HG03460 (cell line): ENCODE data around the gene ALK.

Experiments
- ATAC-seq: cut with Tn5 transposase; IDR thresholded peaks from one replicate; pipeline ENCODE4 v1.9.1; 2021; ENCODE audit not compliant: unreplicated experiment

ALK gene

GRCh38 chr2:29662861-29663260, 258.5 kb downstream of the ALK start:
- ATAC-seq = no peak

- ATAC-seq = no peak
These were observed 261.2 kb downstream of the ALK start for GRCh38 chr2:29660201-29660600.

DNA sequence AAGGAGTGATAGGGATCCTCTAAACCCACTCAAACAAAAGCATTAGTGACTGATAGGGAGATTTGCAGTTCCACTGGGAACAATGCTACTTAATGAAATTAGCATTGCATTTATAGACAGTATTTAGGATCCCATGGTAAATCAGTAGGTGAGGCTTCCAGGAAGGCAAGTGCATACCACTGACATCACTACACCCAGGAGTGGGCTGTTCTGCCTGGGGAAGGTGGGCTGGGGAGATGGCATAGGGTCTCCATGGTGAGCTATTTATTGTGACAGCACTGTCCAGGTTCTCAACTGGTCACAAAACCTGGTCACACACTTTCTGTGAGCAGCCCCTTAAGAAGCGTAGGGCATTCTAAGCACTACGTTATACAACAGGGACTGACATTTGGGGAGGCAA, 262.2 kb downstream of the ALK start:
- no peak for ATAC-seq

DNA sequence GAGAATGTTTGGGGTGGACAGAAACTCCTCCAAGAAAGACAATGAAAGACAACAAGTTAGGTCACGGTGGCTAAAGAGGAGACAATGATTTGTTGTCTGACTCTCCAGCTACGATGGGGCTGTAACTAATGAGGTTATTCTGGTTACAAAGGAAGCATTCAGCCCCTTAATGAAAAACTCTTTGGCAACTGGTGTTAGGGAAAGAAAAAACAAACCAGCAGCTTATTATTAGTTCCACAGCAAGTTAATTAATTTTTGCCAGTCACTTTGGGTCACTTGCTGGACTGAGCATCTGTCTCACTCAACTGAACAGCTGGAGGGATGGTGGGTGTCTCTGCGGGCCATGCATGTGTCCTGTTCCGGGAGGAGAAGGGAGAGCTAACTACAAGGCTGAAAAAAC, 263.7 kb downstream of the ALK start:
- ATAC-seq = no peak

GRCh38 chr2:29655391-29656086, 265.8 kb downstream of the ALK start:
- ATAC-seq = no peak

DNA sequence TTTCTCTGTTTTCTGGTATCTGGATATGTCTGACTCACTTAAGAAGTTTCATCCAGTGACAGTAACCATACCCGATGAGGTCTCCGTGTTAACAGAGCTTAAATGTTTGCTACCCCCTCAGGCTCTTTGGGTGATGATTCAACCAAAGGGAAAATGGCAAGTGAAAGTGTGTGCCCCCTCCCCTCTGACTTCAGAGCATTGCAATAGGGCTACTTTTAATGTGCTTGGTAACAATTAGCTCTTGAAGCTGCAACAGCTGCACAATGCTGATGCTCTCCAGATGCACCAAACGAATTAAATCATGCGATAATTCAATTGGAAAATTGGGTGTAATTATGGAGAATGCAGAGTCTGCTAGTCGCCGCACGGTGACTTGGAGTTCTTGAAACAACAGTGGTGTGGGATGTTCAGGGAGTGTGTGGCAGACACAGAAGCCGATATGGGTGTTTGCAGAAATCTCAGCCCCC, 270.7 kb downstream of the ALK start:
- ATAC-seq = no peak

DNA sequence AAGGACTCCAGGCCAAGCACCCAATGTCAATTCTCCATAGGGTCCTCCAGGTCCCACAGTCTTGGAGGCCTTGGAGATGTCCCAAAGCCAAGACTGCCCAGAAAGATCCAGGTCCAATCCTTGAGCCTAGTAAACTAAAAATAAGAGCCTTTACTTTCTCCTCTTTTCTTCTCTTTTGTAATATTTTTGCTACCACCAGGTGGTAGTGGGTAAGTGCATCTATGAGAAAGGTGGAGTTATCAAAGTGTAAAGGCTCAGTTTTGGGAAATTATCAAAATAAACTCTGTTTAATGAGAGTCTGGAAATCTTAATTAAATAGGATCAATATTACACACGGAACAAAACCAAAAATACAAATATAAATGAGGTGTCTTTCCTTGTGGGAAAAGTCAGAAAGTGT, 276.4 kb downstream of the ALK start:
- ATAC-seq = no peak

- ATAC-seq = no peak
These were observed 278.2 kb downstream of the ALK start for GRCh38 chr2:29643196-29643595.

- no peak for ATAC-seq
These were observed 281.0 kb downstream of the ALK start for GRCh38 chr2:29640360-29640759.

GRCh38 chr2:29638641-29639040, 282.7 kb downstream of the ALK start:
- no peak for ATAC-seq

DNA sequence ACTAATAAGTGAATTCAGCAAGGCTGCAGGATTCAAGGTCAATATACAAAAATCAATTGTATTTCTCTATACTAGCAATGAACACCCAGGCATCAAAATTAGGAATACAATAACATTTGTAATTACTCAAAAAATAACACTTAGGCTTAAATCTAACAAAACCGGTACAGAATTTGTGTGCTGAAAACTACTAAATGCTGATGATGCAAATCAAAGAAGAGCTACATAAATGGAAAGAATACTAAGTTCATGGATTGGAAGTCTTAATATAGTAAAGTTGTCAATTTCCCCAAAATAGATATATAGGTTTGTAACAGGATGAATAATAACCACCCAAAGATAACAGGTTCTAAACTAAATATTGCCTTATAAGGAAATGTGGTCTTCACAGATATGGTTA, 286.5 kb downstream of the ALK start:
- ATAC-seq = no peak

DNA sequence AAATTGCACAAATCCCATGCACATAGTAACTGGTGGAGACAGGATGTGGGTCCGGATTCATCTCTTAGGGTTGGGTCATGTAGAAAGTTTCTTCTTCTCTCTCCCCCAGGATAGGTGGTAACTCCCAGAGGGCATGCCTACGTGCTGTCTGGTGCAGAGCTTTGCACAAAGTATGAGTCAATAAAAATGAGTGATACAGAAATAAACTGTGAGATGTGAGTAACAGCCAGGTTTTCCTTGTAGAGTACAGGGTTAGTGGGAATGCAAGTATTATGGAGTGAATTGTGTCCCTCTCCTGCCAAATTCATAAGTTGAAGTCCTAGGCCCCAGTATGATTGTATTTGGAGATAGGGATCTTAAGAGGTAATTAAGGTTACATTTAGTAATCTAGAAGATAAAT, 289.4 kb downstream of the ALK start:
- no peak for ATAC-seq

DNA sequence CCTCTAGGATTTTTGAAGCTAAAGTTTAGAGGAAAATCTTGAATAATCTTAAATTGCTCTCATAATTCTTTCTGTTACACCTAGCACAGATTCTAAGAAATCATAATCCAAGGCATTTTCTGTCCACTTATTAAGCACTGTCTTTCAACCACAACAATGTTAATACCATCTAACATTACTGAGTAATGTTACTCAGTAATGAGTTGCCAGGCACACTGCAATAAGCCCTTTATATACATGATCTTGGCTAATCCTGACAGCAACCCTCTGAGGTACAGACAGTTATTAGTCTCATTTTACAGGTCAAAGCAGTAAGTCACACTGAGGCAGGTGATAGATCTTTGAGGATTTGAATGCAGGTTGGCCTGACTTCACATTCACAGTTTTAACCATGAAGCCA, 291.9 kb downstream of the ALK start:
- no peak for ATAC-seq

DNA sequence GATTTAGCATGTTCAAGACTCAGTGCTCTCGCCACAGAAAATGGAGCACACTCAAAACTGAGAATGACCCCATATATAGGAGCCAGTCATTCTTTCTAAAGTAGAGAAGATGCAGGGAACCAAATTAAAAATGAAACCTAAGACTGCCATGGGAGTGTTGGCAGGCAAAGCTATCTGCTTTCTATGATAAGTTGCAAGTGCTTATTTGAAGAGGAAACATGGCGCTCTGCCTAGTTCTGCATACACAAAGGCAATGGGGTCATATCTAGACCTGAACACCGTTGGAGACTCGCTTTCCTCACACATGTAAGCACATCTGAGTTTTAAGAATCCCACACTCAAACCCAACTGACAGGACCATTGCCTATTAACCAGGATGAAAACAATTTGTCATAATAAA, 292.5 kb downstream of the ALK start:
- no peak for ATAC-seq

DNA sequence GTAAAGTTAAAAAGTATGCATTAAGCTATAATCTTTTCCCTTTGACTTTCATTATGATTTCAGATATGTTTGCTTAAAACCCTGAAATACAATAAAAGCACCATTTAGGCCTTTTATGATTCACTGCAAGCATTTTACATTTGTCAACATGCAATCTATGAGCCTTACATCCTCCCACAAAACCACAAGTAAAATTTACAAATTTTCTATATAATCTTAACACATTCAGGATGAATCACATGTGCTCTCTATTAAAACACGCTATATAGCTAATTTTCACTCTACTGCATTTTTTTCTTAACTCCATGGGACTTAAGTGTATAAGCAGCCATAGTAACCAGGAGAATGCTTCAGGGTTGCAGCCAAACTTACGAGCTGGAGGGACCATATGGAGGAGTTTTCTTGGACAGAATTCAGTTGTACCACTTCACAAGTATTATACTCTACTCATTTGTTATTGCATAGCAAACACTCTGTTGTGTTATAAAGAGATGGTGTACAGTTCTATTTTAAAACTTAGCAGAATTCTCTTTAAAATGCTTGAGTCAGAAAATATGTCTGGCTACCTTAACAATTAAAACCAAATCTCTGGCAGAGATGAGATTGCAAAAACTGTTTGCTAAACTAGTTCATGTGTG, 293.2 kb downstream of the ALK start:
- no peak for ATAC-seq

GRCh38 chr2:29627279-29627711, 294.1 kb downstream of the ALK start:
- no peak for ATAC-seq

DNA sequence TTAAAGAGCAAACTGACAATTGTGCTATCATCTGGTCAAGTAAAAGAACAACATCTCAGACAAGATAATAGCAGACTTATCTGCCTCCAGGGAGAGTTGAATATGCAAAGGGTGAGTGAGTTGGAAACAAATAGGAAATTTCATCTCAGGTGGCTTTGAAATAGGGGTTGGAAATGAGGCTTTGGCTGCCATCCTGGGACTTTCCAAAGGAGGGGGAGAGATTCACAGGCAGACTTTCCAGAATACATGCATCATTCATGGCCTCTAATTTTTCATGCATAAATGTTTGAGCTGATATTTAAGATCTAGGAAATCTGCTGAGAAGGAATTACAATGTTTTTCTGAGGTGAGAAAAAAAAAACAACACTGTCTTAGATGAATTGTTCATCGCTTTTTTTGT, 300.5 kb downstream of the ALK start:
- ATAC-seq = no peak

DNA sequence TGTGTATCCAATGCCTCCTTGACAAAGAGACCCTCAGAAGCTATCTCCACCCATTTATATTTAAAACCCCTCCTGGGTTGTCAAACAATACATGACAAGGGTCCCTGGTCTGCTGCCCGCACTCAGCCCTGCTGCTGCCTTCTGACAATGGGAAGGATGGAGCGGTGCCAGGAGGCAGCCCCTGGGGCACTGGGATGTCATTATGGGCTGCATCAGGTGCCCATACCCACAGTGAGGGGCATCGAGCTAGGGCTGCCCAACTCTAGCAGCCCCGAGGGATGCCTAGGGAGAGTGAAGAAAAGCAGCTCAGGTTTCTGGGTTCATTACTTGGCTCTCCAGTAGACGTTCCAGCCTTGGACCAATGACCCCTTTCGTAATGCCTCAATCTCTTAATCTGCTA, 301.7 kb downstream of the ALK start:
- no peak for ATAC-seq

DNA sequence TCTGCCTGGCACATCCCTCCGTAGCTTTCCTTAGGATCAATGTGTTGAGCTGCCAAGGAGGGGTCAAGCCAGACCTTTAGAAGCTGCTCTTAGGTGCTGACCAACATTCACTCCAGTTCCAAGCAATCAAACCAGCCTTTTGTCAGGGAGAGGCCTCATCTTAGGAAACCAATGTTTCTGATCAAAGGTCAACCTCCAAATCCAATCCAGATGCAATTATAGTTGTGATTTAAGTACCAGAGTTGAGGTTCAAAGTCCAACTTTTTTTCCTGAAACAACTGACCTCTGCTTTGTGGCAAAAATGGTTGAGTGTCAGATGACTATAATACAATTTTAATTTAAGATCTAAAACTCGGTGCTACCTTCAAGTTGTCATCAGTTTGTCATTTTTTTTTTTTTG, 303.4 kb downstream of the ALK start:
- no peak for ATAC-seq

GRCh38 chr2:29617351-29617750, 304.0 kb downstream of the ALK start:
- no peak for ATAC-seq

- no peak for ATAC-seq
These were observed 304.8 kb downstream of the ALK start for GRCh38 chr2:29616569-29616968.

- no peak for ATAC-seq
These were observed 305.5 kb downstream of the ALK start for GRCh38 chr2:29615841-29616240.

DNA sequence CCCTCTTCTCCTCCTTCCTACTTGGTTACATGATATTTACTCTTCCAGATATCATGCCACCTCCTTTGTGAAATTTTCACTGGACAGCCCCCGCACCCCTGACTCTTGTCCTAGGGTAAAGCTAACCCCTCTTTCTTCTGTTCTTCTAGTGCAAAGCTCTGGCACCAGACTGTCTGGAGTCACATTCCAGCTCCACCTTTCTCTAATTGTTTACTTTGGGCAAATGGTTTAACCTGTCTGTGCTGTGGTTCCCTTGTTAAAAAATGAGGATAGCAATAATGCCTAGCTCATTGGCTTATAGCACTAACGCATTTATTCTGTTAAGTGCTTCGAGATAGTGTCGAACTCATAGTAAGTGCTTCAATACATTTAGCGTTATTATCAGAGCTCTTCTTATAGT, 306.2 kb downstream of the ALK start:
- no peak for ATAC-seq
